Measurements from ENCODE around the gene GGT7. TPM values are rescaled to one million over a fixed set of nuclear protein-coding genes. Genes with fewer than 3 reads are reported as not detected.

Gene GGT7
- total and polyA plus RNA-seq, 4 donors = 3.7 to 8.1 (median 6.0) TPM

GRCh38 chr20:34798328-34798727 is 74.3 kb downstream of the GGT7 start:
- Histone ChIP-seq H3K4me3 (ENCODE audit: low read depth in 1 of 3, low read length in 3 of 3) (no peak overlapping the region), H3K36me3 (ENCODE audit: control insufficient read depth in 4 of 4, insufficient read depth in 3 of 4, low read depth in 1 of 4, low read length in 3 of 4) (no peaks in the 10 kb centered on the region), H3K9ac (ENCODE audit: low read depth in 1 of 2, low read length in 2 of 2) (no peak overlapping the region), H3K27ac (ENCODE audit: low read depth in 1 of 2, low read length in 2 of 2) (no peak overlapping the region), H3K9me3 (ENCODE audit: control insufficient read depth in 4 of 4, low read length in 3 of 4) (peaks cover 0 to 1% (median 0%) of the 10 kb centered on the region in 4 donors), H3K27me3 (ENCODE audit: control insufficient read depth in 4 of 4, insufficient read depth in 4 of 4, low read length in 3 of 4) (no peaks in the 10 kb centered on the region), H3K4me1 (ENCODE audit: control insufficient read depth in 4 of 4, insufficient read depth in 4 of 4, low read length in 3 of 4) (peaks cover 0 to 6% (median under 1%) of the 10 kb centered on the region in 4 donors)
- 80% methylated on average over 3 of the region's 3 CpGs for WGBS
- TF ChIP-seq SP1 (IDR thresholded peaks at IDR 0.05) = no peak
- TF ChIP-seq FOXA2 (IDR thresholded peaks at IDR 0.05) = no peak
- TF ChIP-seq TAF1 (conservative IDR thresholded peaks at IDR 0.05) = no peak
- TF ChIP-seq NR2F2 (IDR thresholded peaks at IDR 0.05) = no peak
- no peak for TF ChIP-seq ATF3 (IDR thresholded peaks at IDR 0.05)
- TF ChIP-seq HNF4G (IDR thresholded peaks at IDR 0.05) = no peak
- no peak for TF ChIP-seq CTCF (IDR thresholded peaks at IDR 0.05; ENCODE audit: low read depth, low read length, missing input control)
- TF ChIP-seq EGR1 (IDR thresholded peaks at IDR 0.05; ENCODE audit: low read depth in 2 of 2) = no peak
- no peak for TF ChIP-seq GABPA (IDR thresholded peaks at IDR 0.05 in 1 of 2, conservative IDR thresholded peaks at IDR 0.05 in 1 of 2)
- TF ChIP-seq, protein P1, sequence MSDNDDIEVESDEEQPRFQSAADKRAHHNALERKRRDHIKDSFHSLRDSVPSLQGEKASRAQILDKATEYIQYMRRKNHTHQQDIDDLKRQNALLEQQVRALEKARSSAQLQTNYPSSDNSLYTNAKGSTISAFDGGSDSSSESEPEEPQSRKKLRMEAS (IDR thresholded peaks at IDR 0.05) = no peak
- no peak for TF ChIP-seq JUND (IDR thresholded peaks at IDR 0.05)
- DNase-seq (ENCODE audit: low spot score) = no peak

DNA sequence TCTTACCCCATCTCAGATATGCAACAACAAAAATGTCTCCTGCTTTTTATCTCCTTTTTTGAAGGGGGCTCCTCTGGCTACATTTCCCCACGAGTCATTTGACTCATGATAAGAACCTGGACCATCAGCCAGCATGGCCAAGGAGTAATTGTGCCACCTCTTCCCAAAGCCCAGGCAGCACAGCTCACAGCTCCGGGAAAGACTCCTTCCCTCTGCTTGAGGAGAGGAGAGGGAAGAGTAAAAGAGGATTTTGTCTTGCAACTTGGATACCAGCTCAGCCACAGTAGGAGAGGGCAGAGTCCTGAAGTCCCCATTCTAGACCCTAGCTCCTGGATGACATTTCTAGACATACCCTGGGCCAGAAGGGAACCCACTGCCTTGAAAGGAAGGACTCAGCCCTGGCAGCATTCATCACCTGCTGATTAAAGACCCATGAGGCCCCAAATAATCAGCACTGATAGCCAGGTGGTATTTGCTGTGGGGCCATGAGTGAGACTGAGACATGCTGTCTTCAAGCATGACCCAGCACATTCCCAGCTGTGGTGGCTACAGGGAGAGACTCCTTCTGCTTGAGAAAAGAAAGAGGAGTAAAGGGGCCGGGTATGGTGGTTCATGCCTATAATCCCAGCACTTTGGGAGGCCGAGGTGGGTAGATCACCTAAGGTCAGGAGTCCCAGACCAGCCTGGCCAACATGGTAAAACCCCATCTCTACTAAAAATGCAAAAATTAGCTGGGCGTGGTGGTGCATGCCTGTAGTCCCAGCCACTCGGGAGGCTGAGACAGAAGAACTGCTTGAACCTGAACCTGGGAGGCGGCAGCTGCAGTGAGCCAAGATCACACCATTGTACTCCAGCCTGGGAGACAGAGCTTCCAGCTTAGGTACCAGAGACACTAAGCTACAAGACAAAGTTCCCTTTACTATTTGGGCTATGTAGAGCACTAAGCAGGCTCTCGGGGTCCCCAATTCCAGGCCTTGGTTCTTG is 75.4 kb downstream of the GGT7 start:
- TF ChIP-seq NR2F2 (IDR thresholded peaks at IDR 0.05) (no peak), HNF4A (conservative IDR thresholded peaks at IDR 0.05) (no peak), FOXA1 (IDR thresholded peaks at IDR 0.05) (no peak), FOXA2 (IDR thresholded peaks at IDR 0.05) (no peak), CTCF (IDR thresholded peaks at IDR 0.05; ENCODE audit: low read depth, low read length, missing input control) (no peak), HNF4G (IDR thresholded peaks at IDR 0.05) (no peak), SP1 (IDR thresholded peaks at IDR 0.05) (no peak), REST (IDR thresholded peaks at IDR 0.05) (no peak), GABPA (IDR thresholded peaks at IDR 0.05 in 1 of 2, conservative IDR thresholded peaks at IDR 0.05 in 1 of 2) (no peak), JUND (IDR thresholded peaks at IDR 0.05) (no peak)
- TF ChIP-seq, protein P1 (IDR thresholded peaks at IDR 0.05) = no peak
- 96% methylated on average over 8 of the region's 8 CpGs for WGBS
- DNase-seq (ENCODE audit: low spot score) = no peak
- Histone ChIP-seq H3K36me3 (ENCODE audit: control insufficient read depth in 4 of 4, insufficient read depth in 3 of 4, low read depth in 1 of 4, low read length in 3 of 4) (no peaks in the 10 kb centered on the region), H3K4me1 (ENCODE audit: control insufficient read depth in 4 of 4, insufficient read depth in 4 of 4, low read length in 3 of 4) (peaks cover 0 to 6% (median under 1%) of the 10 kb centered on the region in 4 donors), H3K9me3 (ENCODE audit: control insufficient read depth in 4 of 4, low read length in 3 of 4) (peaks cover 0 to 1% (median 0%) of the 10 kb centered on the region in 4 donors), H3K4me3 (ENCODE audit: low read depth in 1 of 3, low read length in 3 of 3) (no peak overlapping the region), H3K27ac (ENCODE audit: low read depth in 1 of 2, low read length in 2 of 2) (no peak overlapping the region), H3K9ac (ENCODE audit: low read depth in 1 of 2, low read length in 2 of 2) (no peak overlapping the region), H3K27me3 (ENCODE audit: control insufficient read depth in 4 of 4, insufficient read depth in 4 of 4, low read length in 3 of 4) (no peaks in the 10 kb centered on the region)

Data from liver (tissue), 9 donors.